HCT116 (cell line): ENCODE data around the gene ACTL6B. TPM values are rescaled to one million over a fixed set of nuclear protein-coding genes. Genes with fewer than 3 reads are reported as not detected.

Source experiments
- ATAC-seq: fragments of 200-7000 bp; cut with Tn5 transposase; 2 replicates; pipeline ENCODE4 v1.9.1; 2020; ENCODE audit warnings: mild to moderate bottlenecking, moderate library complexity
- BruUV-seq: library from RNA; stranded (reverse); fragments of 400-500 nt; replicated peaks from 2 replicates; lab custom pipeline; 2021; lab: Mats Ljungman, UMichigan
- CTCF ChIA-PET: fragments of 300-600 bp; sonication (Branson Sonifier 250); formaldehyde crosslinking; loops from one replicate; lab custom pipeline; 2021; ENCODE audit warnings: antibody characterized with exemption; lab: Charles Lee
- POLR2A ChIA-PET: fragments of 300-600, 350-600 bp; sonication (Branson Sonifier 250); formaldehyde crosslinking; loops from one replicate; lab custom pipeline; 2021; ENCODE audit warnings: antibody characterized with exemption; lab: Charles Lee
- RAD21 ChIA-PET, 2 experiments: fragments of 300-600 bp; sonication (Branson Sonifier 250); formaldehyde crosslinking; loops; one replicate each; lab custom pipeline; 2023; ENCODE audit warnings: low total read pairs in 2 of 2; ENCODE audit not compliant: uncharacterized antibody in 2 of 2, unreplicated experiment in 2 of 2, low non-redundant PET in 1 of 2; lab: Charles Lee
- DNase-seq: peaks from one replicate; pipeline ENCODE4 v3.0.0-alpha.2; 2010; ENCODE audit warnings: low read depth, low spot score
- H2AFZ ChIP-seq: fragments of 200-600 bp; shearing (Covaris generic), sonication (generic); 2 replicates; pipeline ENCODE4 v1.6.1; 2017; ENCODE audit warnings: low read depth, mixed run types, mixed read lengths, antibody characterized with exemption, low read length; ENCODE audit not compliant: poor library complexity, severe bottlenecking
- H3K27ac ChIP-seq: 2 replicates; pipeline ENCODE4 v1.5.1; 2012; ENCODE audit warnings: low read depth, low read length
- H3K27me3 ChIP-seq: fragments of 200-600 bp; sonication (generic); 2 replicates; pipeline ENCODE4 v1.6.1; 2016; ENCODE audit warnings: mixed run types, low read length, mixed read lengths; ENCODE audit not compliant: insufficient read depth
- H3K36me3 ChIP-seq, 2 experiments: fragments of 200-500 bp in 1 of 2; fragments of 200-600 bp in 1 of 2; sonication (Bioruptor generic) in 1 of 2; sonication (generic) in 1 of 2; 2 replicates each; pipeline versions ENCODE4 v1.5.1 to v1.6.1; 2014 to 2016; ENCODE audit warnings: low read length in 2 of 2, inconsistent platforms in 1 of 2, mixed read lengths in 1 of 2, mixed run types in 1 of 2; ENCODE audit not compliant: insufficient read depth in 2 of 2, control insufficient read depth in 1 of 2
- H3K4me1 ChIP-seq, 2 experiments: fragments of 200-600 bp in 1 of 2; sonication (generic) in 1 of 2; 2 replicates each; pipeline versions ENCODE4 v1.5.1 to v1.6.1; 2012 to 2017; ENCODE audit warnings: low read length in 2 of 2, inconsistent platforms in 1 of 2, mild to moderate bottlenecking in 1 of 2, mixed read lengths in 1 of 2, mixed run types in 1 of 2, moderate library complexity in 1 of 2; ENCODE audit not compliant: insufficient read depth in 2 of 2, control insufficient read depth in 1 of 2
- H3K4me2 ChIP-seq: fragments of 200-600 bp; sonication (generic); 2 replicates; pipeline ENCODE4 v1.6.1; 2017; ENCODE audit warnings: mixed run types, low read length, mixed read lengths
- H3K4me3 ChIP-seq, 2 experiments: fragments of 200-600 bp in 1 of 2; sonication (generic) in 1 of 2; replicated peaks in 1 of 2; 2 replicates each; pipeline ENCODE4 v1.5.1; 2011 to 2016; ENCODE audit warnings: low read length in 2 of 2, control low read depth in 1 of 2, low read depth in 1 of 2, mild to moderate bottlenecking in 1 of 2, mixed read lengths in 1 of 2, mixed run types in 1 of 2
- H3K79me2 ChIP-seq: fragments of 200-600 bp; sonication (generic); 2 replicates; pipeline ENCODE4 v1.6.1; 2017; ENCODE audit warnings: mild to moderate bottlenecking, mixed run types, low read length, moderate library complexity, mixed read lengths; ENCODE audit not compliant: insufficient read depth
- H3K9ac ChIP-seq: fragments of 200-600 bp; sonication (generic); 2 replicates; pipeline ENCODE4 v1.6.1; 2016; ENCODE audit warnings: low read length, mixed read lengths
- H3K9me2 ChIP-seq: fragments of 200-600 bp; sonication (generic), shearing (Covaris generic); 2 replicates; pipeline ENCODE4 v1.6.1; 2017; ENCODE audit warnings: mixed run types, mild to moderate bottlenecking, moderate library complexity; ENCODE audit not compliant: insufficient read depth
- H3K9me3 ChIP-seq, 2 experiments: fragments of 200-500 bp in 1 of 2; fragments of 200-600 bp in 1 of 2; sonication (Bioruptor generic) in 1 of 2; sonication (generic) in 1 of 2; 2 replicates each; pipeline ENCODE4 v1.6.1; 2014 to 2017; ENCODE audit warnings: low read length in 2 of 2, mixed read lengths in 2 of 2, inconsistent platforms in 1 of 2, low read depth in 1 of 2, mild to moderate bottlenecking in 1 of 2, mixed run types in 1 of 2, moderate library complexity in 1 of 2; ENCODE audit not compliant: control insufficient read depth in 1 of 2, insufficient read depth in 1 of 2
- H4K20me1 ChIP-seq: fragments of 200-600 bp; sonication (generic), shearing (Covaris generic); 2 replicates; pipeline ENCODE4 v1.6.1; 2017; ENCODE audit warnings: mixed run types, mild to moderate bottlenecking, moderate library complexity; ENCODE audit not compliant: insufficient read depth
- JUND ChIP-seq: IDR thresholded peaks from 2 replicates; pipeline ENCODE4 v1.6.1; 2012
- POLR2A ChIP-seq: IDR thresholded peaks from 2 replicates; pipeline ENCODE4 v1.7.0; 2011; ENCODE audit warnings: borderline replicate concordance; ENCODE audit not compliant: insufficient read depth, insufficient read length; ENCODE audit errors: extremely low read depth
- intact Hi-C: fragments of 100-400 bp; cut with micrococcal nuclease; formaldehyde crosslinking; loops from 2 replicates; pipeline ENCODE4 v1.10.0; 2022
- total RNA-seq: library from RNA; stranded (reverse); gene quantifications from one replicate; pipeline ENCODE4 v1.2.1, GENCODE V29; 2021; ENCODE audit not compliant: unreplicated experiment
- TF ChIP-seq, protein P1 (sequence below): IDR thresholded peaks from 2 replicates; pipeline ENCODE4 v1.6.1; 2011; ENCODE audit warnings: mild to moderate bottlenecking, low read length, moderate library complexity; ENCODE audit not compliant: insufficient replicate concordance; ENCODE audit errors: extremely low read depth

The ACTL6B gene
- total RNA-seq, 1 experiment from 2014 or later: not detected

DNA sequence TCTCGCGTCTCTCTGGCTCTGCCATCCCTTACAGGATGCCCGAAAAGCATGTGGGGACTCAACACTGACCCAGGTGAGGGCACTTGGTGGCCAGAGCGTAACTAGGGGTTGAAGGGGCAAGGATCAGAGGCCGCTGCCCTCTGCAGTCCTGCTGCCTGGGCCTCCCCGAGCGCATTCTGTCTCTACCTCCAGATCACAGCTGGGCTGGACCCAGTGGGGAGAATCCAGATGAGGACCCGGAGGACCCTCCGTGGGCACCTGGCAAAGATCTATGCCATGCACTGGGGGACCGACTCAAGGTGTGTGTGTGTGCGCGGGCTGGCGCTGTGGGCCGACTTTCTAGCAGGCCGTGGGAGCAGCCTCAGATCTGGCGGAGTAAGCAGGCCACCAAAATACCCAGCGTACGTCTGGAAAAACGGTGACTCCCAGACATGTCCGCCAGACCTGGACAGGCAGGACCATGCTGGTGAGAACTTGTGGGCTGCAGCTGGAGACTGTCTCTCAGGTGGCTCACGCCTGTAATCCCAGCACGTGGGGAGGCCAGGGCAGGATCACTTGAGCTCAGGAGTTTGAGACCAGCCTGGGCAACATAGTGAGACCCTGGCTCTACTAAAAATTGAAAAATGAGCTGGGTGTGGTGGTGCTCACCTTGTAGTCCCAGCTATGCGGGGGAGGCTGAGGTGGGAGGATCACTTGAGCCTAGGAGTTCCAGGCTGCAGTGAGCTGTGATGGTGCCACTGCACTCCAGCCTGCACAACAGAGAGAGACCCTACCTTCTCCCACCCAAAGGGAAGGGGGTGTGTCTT lies 20.5 kb upstream of the ACTL6B start:
- Histone ChIP-seq H3K79me2 (peaks cover 26% of the 10 kb centered on the region), H3K27ac (no peak overlapping the region), H3K4me3 (no peak overlapping the region), H3K9me2 (no peaks in the 10 kb centered on the region), H3K9me3 (no peaks in the 10 kb centered on the region), H3K4me1 (peaks cover 0 to 16% of the 10 kb centered on the region in 2 experiments; a peak in 1 of 4 replicates), H3K36me3 (peaks cover 17 to 19% of the 10 kb centered on the region in 2 experiments; a peak in 3 of 4 replicates), H4K20me1 (no peaks in the 10 kb centered on the region), H3K27me3 (no peaks in the 10 kb centered on the region), H2AFZ (no peak overlapping the region), H3K9ac (no peak overlapping the region)
- POLR2A ChIA-PET: interaction anchor here (1.1 to 2.0 kb wide), 2 partner anchors 29 to 248 kb away, joined by 3 to 4 read pairs; partner anchors contain the start of genes POP7 and ZCWPW1
- RAD21 ChIA-PET: no interaction called here
- ATAC-seq (no peak), DNase-seq (no peak)
- intact Hi-C loops: no loop called here
- CTCF ChIA-PET: no interaction called here
- BruUV-seq: no TSS peak
- no peak for TF ChIP-seq POLR2A
- TF ChIP-seq JUND: no peak
- TF ChIP-seq, protein P1, sequence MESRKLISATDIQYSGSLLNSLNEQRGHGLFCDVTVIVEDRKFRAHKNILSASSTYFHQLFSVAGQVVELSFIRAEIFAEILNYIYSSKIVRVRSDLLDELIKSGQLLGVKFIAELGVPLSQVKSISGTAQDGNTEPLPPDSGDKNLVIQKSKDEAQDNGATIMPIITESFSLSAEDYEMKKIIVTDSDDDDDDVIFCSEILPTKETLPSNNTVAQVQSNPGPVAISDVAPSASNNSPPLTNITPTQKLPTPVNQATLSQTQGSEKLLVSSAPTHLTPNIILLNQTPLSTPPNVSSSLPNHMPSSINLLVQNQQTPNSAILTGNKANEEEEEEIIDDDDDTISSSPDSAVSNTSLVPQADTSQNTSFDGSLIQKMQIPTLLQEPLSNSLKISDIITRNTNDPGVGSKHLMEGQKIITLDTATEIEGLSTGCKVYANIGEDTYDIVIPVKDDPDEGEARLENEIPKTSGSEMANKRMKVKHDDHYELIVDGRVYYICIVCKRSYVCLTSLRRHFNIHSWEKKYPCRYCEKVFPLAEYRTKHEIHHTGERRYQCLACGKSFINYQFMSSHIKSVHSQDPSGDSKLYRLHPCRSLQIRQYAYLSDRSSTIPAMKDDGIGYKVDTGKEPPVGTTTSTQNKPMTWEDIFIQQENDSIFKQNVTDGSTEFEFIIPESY: no peak
- TF ChIP-seq, all 23 proteins: peak for 0
- no peak overlapping the region for H3K4me2 ChIP-seq
